Caco-2 (cell line): Measurements from ENCODE around the gene KLK3. TPM values are rescaled to one million over a fixed set of nuclear protein-coding genes. Genes with fewer than 3 reads are reported as not detected.

ENCODE experiments used
- BruUV-seq: library from RNA; stranded (reverse); fragments of 400-500 nt; replicated peaks from 2 replicates; lab custom pipeline; 2021; lab: Mats Ljungman, UMichigan
- CTCF ChIA-PET: fragments of 300-600 bp; sonication (Branson Sonifier 250); formaldehyde crosslinking; loops from one replicate; lab custom pipeline; 2022; ENCODE audit warnings: antibody characterized with exemption; lab: Charles Lee
- POLR2A ChIA-PET: fragments of 300-600 bp; sonication (Branson Sonifier 250); formaldehyde crosslinking; loops from one replicate; lab custom pipeline; 2022; ENCODE audit warnings: antibody characterized with exemption; lab: Charles Lee
- DNase-seq, 2 experiments: peaks; one replicate each; pipeline versions ENCODE4 v3.0.0 to v3.0.0-alpha.2; 2020 to 2022
- H3K27me3 ChIP-seq: replicated peaks from 2 replicates; pipeline ENCODE4 v1.6.0; 2011; ENCODE audit warnings: low read length; ENCODE audit not compliant: control insufficient read depth, insufficient read depth
- H3K36me3 ChIP-seq: 2 replicates; pipeline ENCODE4 v1.5.1; 2011; ENCODE audit warnings: low read length; ENCODE audit not compliant: control insufficient read depth, insufficient read depth
- H3K4me1 ChIP-seq: fragments of 250-450 bp; sonication (Bioruptor Pico); 2 replicates; pipeline ENCODE4 v1.5.1; 2020; ENCODE audit warnings: mild to moderate bottlenecking
- H3K4me3 ChIP-seq: 2 replicates; pipeline ENCODE4 v1.5.1; 2011; ENCODE audit warnings: low read depth, mild to moderate bottlenecking, control low read depth, low read length
- H3K9me3 ChIP-seq: fragments of 250-450 bp; sonication (Bioruptor Pico); 2 replicates; pipeline ENCODE4 v1.5.1; 2020; ENCODE audit warnings: mild to moderate bottlenecking, moderate library complexity
- H3K27ac Mint-ChIP-seq: one replicate; pipeline ENCODE4 v1.8.0; 2022; ENCODE audit warnings: mixed read lengths; ENCODE audit not compliant: unreplicated experiment
- H3K27me3 Mint-ChIP-seq: one replicate; pipeline ENCODE4 v1.8.0; 2022; ENCODE audit warnings: mixed read lengths; ENCODE audit not compliant: insufficient read depth, unreplicated experiment
- H3K36me3 Mint-ChIP-seq: one replicate; pipeline ENCODE4 v1.8.0; 2022; ENCODE audit warnings: mild to moderate bottlenecking, mixed read lengths; ENCODE audit not compliant: insufficient read depth, unreplicated experiment
- H3K4me1 Mint-ChIP-seq: one replicate; pipeline ENCODE4 v1.8.0; 2022; ENCODE audit warnings: low read depth, mixed read lengths; ENCODE audit not compliant: unreplicated experiment
- H3K4me3 Mint-ChIP-seq: one replicate; pipeline ENCODE4 v1.8.0; 2022; ENCODE audit warnings: mild to moderate bottlenecking, moderate library complexity, mixed read lengths; ENCODE audit not compliant: unreplicated experiment
- H3K9me3 Mint-ChIP-seq: one replicate; pipeline ENCODE4 v1.8.0; 2022; ENCODE audit warnings: mixed read lengths; ENCODE audit not compliant: unreplicated experiment
- intact Hi-C: fragments of 100-400 bp; cut with micrococcal nuclease; formaldehyde crosslinking; loops from one replicate; pipeline ENCODE4 v1.10.0; 2022; ENCODE audit not compliant: unreplicated experiment
- total RNA-seq: library from RNA; stranded (reverse); gene quantifications from 2 replicates; pipeline ENCODE4 v1.2.3, GENCODE V29; 2022
- TF ChIP-seq, protein P1 (sequence below), 2 experiments: fragments of 200-600 bp in 1 of 2; IDR thresholded peaks; 1 replicate in 1 of 2; 2 replicates in 1 of 2; pipeline versions ENCODE4 v1.5.1 to v1.8.0; 2011 to 2022; ENCODE audit warnings: antibody characterized with exemption in 1 of 2, control low read depth in 1 of 2, inconsistent platforms in 1 of 2, low read depth in 1 of 2, low read length in 1 of 2, mild to moderate bottlenecking in 1 of 2, moderate library complexity in 1 of 2; ENCODE audit not compliant: insufficient read depth in 1 of 2, severe bottlenecking in 1 of 2, unreplicated experiment in 1 of 2

The KLK3 gene
- total RNA-seq, 1 experiment from 2014 or later: not detected

DNA sequence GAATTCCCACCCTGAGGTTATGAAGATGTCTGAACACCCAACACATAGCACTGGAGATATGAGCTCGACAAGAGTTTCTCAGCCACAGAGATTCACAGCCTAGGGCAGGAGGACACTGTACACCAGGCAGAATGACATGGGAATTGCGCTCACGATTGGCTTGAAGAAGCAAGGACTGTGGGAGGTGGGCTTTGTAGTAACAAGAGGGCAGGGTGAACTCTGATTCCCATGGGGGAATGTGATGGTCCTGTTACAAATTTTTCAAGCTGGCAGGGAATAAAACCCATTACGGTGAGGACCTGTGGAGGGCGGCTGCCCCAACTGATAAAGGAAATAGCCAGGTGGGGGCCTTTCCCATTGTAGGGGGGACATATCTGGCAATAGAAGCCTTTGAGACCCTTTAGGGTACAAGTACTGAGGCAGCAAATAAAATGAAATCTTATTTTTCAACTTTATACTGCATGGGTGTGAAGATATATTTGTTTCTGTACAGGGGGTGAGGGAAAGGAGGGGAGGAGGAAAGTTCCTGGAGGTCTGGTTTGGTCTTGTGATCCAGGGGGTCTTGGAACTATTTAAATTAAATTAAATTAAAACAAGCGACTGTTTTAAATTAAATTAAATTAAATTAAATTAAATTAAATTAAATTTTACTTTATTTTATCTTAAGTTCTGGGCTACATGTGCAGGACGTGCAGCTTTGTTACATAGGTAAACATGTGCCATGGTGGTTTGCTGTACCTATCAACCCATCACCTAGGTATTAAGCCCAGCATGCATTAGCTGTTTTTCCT lies 7.0 kb downstream of the KLK3 start:
- intact Hi-C loops: no loop called here
- ChIA-PET CTCF (no interaction called here), POLR2A (no interaction called here)
- no peak overlapping the region for H3K27ac Mint-ChIP-seq
- Histone ChIP-seq H3K4me3 (no peak overlapping the region), H3K4me1 (no peaks in the 10 kb centered on the region), H3K27me3 (no peaks in the 10 kb centered on the region; the same call in 1 of the 2 replicates), H3K36me3 (no peaks in the 10 kb centered on the region), H3K9me3 (0 out of 2 replicates have a peak, but pooled peaks cover 13% of the 10 kb centered on the region)
- no peaks in the 10 kb centered on the region for H3K4me1 Mint-ChIP-seq
- BruUV-seq: no TSS peak
- no peaks in the 10 kb centered on the region for H3K9me3 Mint-ChIP-seq
- H3K36me3 Mint-ChIP-seq: no peaks in the 10 kb centered on the region
- peaks cover 25% of the 10 kb centered on the region for H3K27me3 Mint-ChIP-seq
- no peak for DNase-seq
- H3K4me3 Mint-ChIP-seq: no peak overlapping the region
- TF ChIP-seq, protein P1, sequence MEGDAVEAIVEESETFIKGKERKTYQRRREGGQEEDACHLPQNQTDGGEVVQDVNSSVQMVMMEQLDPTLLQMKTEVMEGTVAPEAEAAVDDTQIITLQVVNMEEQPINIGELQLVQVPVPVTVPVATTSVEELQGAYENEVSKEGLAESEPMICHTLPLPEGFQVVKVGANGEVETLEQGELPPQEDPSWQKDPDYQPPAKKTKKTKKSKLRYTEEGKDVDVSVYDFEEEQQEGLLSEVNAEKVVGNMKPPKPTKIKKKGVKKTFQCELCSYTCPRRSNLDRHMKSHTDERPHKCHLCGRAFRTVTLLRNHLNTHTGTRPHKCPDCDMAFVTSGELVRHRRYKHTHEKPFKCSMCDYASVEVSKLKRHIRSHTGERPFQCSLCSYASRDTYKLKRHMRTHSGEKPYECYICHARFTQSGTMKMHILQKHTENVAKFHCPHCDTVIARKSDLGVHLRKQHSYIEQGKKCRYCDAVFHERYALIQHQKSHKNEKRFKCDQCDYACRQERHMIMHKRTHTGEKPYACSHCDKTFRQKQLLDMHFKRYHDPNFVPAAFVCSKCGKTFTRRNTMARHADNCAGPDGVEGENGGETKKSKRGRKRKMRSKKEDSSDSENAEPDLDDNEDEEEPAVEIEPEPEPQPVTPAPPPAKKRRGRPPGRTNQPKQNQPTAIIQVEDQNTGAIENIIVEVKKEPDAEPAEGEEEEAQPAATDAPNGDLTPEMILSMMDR (IDR thresholded peaks at IDR 0.05; ENCODE audit: insufficient read depth in 1 of 2, low read depth in 1 of 2, low read length in 1 of 2, severe bottlenecking in 1 of 2, unreplicated experiment in 1 of 2): no peak

DNA sequence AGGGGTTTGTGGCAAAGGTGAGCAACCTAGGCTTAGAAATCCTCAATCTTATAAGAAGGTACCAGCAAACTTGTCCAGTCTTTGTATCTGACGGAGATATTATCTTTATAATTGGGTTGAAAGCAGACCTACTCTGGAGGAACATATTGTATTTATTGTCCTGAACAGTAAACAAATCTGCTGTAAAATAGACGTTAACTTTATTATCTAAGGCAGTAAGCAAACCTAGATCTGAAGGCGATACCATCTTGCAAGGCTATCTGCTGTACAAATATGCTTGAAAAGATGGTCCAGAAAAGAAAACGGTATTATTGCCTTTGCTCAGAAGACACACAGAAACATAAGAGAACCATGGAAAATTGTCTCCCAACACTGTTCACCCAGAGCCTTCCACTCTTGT lies 14.8 kb downstream of the KLK3 start:
- no peak overlapping the region for H3K4me3 Mint-ChIP-seq
- no peaks in the 10 kb centered on the region for H3K36me3 Mint-ChIP-seq
- H3K27me3 ChIP-seq: no peaks in the 10 kb centered on the region; the same call in 1 of the 2 replicates
- BruUV-seq: no TSS peak
- no peak overlapping the region for H3K4me3 ChIP-seq
- DNase-seq: no peak
- H3K4me1 Mint-ChIP-seq: no peaks in the 10 kb centered on the region
- H3K4me1 ChIP-seq: no peaks in the 10 kb centered on the region
- H3K36me3 ChIP-seq: no peaks in the 10 kb centered on the region
- no peak overlapping the region for H3K27ac Mint-ChIP-seq
- ChIA-PET POLR2A (no interaction called here), CTCF (no interaction called here)
- no peaks in the 10 kb centered on the region for H3K9me3 ChIP-seq
- intact Hi-C loops: no loop called here
- no peaks in the 10 kb centered on the region for H3K9me3 Mint-ChIP-seq
- TF ChIP-seq, protein P1 (IDR thresholded peaks at IDR 0.05; ENCODE audit: insufficient read depth in 1 of 2, low read depth in 1 of 2, low read length in 1 of 2, severe bottlenecking in 1 of 2, unreplicated experiment in 1 of 2): no peak
- peaks cover 23% of the 10 kb centered on the region for H3K27me3 Mint-ChIP-seq

DNA sequence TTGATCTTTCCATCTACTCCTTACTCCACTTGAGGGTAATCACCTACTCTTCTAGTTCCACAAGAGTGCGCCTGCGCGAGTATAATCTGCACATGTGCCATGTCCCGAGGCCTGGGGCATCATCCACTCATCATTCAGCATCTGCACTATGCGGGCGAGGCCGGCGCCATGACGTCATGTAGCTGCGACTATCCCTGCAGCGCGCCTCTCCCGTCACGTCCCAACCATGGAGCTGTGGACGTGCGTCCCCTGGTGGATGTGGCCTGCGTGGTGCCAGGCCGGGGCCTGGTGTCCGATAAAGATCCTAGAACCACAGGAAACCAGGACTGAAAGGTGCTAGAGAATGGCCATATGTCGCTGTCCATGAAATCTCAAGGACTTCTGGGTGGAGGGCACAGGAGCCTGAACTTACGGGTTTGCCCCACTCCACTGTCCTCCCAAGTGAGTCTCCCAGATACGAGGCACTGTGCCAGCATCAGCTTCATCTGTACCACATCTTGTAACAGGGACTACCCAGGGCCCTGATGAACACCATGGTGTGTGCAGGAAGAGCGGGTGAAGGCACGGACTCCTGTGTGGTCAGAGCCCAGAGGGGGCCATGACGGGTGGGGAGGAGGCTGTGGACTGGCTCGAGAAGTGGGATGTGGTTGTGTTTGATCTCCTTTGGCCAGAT lies 15.8 kb downstream of the KLK3 start:
- H3K9me3 Mint-ChIP-seq: no peaks in the 10 kb centered on the region
- no peaks in the 10 kb centered on the region for H3K36me3 Mint-ChIP-seq
- DNase-seq: peak in 1 of 2 experiments; percentile 13
- H3K27me3 ChIP-seq: no peaks in the 10 kb centered on the region; the same call in 1 of the 2 replicates
- H3K27me3 Mint-ChIP-seq: peaks cover 17% of the 10 kb centered on the region
- H3K4me3 ChIP-seq: no peak overlapping the region
- H3K4me3 Mint-ChIP-seq: no peak overlapping the region
- no peak overlapping the region for H3K27ac Mint-ChIP-seq
- TF ChIP-seq, protein P1 (IDR thresholded peaks at IDR 0.05; ENCODE audit: insufficient read depth in 1 of 2, low read depth in 1 of 2, low read length in 1 of 2, severe bottlenecking in 1 of 2, unreplicated experiment in 1 of 2): no peak
- intact Hi-C loops: no loop called here
- ChIA-PET CTCF (no interaction called here), POLR2A (no interaction called here)
- H3K4me1 ChIP-seq: no peaks in the 10 kb centered on the region
- BruUV-seq: no TSS peak
- no peaks in the 10 kb centered on the region for H3K9me3 ChIP-seq
- no peaks in the 10 kb centered on the region for H3K4me1 Mint-ChIP-seq
- no peaks in the 10 kb centered on the region for H3K36me3 ChIP-seq
